ENCODE measurements around the gene C1QTNF8.

Gene C1QTNF8

DNA sequence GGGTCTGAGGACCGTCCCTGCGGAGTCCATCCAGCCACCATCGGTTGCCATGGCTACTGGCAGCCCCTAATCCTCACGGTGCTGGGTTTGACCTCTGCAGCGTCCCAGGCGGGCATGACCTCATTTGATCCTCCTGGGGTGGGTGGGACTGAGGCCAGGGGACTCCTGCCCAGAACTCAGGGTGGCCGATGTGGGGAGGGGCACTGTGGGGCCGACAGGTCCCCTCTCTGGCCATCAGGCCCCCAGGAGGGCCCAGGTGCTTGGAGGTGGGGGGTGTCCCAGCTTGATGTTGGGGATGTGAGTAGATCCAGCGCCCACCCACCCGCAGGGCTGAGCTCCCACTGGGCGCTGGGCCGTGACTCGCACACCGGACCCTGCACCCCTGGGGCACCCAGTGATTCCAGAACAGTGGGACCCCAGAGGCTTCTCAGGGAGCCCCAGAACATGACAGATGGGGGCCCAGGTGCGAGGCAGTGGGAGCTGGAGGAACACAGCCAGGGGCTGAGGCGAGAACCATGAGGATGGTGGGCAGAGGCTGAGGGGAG, 25.1 kb downstream of the C1QTNF8 start:
- TF ChIP-seq, protein P1, sequence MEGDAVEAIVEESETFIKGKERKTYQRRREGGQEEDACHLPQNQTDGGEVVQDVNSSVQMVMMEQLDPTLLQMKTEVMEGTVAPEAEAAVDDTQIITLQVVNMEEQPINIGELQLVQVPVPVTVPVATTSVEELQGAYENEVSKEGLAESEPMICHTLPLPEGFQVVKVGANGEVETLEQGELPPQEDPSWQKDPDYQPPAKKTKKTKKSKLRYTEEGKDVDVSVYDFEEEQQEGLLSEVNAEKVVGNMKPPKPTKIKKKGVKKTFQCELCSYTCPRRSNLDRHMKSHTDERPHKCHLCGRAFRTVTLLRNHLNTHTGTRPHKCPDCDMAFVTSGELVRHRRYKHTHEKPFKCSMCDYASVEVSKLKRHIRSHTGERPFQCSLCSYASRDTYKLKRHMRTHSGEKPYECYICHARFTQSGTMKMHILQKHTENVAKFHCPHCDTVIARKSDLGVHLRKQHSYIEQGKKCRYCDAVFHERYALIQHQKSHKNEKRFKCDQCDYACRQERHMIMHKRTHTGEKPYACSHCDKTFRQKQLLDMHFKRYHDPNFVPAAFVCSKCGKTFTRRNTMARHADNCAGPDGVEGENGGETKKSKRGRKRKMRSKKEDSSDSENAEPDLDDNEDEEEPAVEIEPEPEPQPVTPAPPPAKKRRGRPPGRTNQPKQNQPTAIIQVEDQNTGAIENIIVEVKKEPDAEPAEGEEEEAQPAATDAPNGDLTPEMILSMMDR (IDR thresholded peaks at IDR 0.05; ENCODE audit: insufficient read depth, missing control alignments) = no peak
- FAIRE-seq (no peak), DNase-seq (ENCODE audit: insufficient read length, low spot score) (no peak)

DNA sequence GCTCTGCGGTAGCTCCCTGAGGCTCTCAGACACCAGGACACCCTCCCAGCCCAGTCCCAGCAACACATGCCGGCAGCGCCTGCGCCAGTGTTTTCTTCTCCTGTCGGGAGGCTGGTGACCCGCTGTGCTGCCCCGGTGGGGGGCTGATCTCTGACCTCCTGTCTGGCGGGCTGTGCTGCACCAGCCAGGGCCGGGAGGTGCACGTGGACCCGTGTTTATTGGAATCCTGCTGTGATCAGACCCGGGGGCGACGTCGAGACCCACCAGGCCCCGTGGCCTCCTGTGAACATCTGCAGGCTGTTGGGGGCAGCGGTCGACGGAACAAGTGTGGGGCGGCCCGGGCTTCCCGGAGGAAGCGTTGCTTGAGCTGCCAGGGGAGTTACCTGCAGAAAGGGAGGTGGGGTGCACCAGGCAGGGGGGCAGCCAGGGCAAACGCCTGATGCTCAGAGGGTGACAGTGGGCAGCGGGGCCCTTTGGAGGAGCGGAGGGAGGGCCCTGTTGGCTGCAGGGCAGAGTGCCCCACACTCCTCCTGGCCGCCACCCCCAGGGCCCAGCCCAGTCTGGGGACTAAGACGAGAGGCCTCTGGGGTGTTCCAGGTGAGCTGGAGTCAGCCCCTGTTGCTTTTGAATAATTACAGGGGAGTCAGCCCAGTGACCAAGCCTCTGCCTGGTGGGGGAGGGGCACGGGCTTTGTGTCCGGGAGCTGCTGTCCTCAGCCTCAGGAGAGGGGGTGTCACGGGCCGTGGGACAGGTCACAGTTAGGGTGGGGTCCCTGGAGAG, 25.8 kb downstream of the C1QTNF8 start:
- FAIRE-seq = no peak
- DNase-seq (ENCODE audit: insufficient read length, low spot score) = no peak
- TF ChIP-seq, protein P1 (IDR thresholded peaks at IDR 0.05; ENCODE audit: insufficient read depth, missing control alignments) = no peak

DNA sequence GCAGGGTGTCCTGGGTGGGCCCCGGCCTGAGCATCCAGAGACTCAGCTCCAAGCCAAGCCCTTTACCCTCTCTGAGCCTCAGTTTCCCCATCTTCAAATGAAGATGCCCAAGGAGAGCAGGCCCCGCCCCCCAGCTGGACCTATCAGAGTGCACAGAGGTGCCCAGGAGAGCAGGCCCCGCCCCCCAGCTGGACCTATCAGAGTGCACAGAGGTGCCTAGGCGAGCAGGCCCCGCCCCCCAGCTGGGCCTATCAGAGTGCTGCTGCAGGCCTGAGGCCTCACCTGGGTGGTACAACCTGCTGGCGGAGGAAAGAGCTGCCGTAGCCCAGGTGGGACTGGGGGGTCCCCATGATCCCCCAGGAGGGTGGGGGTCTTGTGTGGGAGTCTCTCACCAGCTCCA, 26.9 kb downstream of the C1QTNF8 start:
- DNase-seq (ENCODE audit: insufficient read length, low spot score) (no peak), FAIRE-seq (no peak)

DNA sequence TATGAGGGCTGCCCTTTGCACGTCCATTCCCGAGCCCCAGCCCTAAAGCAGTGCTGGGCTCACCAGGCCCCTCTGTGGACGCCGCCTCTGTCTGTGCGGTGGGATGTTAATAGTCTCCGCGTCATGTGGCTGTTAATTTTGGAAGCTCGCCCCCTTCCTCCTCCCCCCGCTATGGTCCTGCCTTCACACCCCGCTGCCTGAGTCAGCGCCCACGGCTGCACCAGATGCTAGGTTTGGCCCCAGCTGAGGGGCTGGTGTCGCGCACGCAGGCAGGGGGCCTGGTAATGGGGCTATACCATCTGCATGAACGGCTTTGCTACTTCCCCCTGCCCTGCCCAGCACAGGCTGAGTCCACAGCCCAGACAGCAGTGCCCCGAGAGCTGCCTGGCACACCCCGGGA, 27.6 kb downstream of the C1QTNF8 start:
- DNase-seq (ENCODE audit: insufficient read length, low spot score) = no peak
- no peak for FAIRE-seq
- TF ChIP-seq, protein P1 (IDR thresholded peaks at IDR 0.05; ENCODE audit: insufficient read depth, missing control alignments) = no peak

More for the DNA sequence above, 26.9 kb downstream of the C1QTNF8 start:
- TF ChIP-seq, protein P1 (IDR thresholded peaks at IDR 0.05; ENCODE audit: insufficient read depth, missing control alignments) = no peak

DNA sequence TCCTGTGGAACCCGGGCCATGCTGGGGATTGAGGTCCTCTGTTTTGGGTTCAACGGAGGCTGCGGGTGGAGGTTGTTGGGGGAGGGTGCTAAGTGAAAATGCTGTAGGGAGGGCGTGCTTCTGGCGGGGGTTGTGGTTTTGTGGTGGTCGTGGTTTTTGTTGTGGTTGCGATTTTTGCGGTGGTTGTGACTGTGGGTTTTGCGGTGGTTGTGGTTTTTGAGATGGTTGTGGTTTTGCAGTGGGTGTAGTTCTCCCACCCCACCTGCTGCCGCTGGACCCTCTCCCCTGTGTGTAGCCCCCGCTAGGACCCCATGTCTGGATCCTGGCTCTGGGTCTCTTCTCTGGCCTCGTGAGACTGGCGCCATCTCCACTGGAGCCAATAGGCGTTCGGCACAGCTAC, 28.4 kb downstream of the C1QTNF8 start:
- FAIRE-seq (no peak), DNase-seq (ENCODE audit: insufficient read length, low spot score) (no peak)
- TF ChIP-seq, protein P1 (IDR thresholded peaks at IDR 0.05; ENCODE audit: insufficient read depth, missing control alignments) = no peak

DNA sequence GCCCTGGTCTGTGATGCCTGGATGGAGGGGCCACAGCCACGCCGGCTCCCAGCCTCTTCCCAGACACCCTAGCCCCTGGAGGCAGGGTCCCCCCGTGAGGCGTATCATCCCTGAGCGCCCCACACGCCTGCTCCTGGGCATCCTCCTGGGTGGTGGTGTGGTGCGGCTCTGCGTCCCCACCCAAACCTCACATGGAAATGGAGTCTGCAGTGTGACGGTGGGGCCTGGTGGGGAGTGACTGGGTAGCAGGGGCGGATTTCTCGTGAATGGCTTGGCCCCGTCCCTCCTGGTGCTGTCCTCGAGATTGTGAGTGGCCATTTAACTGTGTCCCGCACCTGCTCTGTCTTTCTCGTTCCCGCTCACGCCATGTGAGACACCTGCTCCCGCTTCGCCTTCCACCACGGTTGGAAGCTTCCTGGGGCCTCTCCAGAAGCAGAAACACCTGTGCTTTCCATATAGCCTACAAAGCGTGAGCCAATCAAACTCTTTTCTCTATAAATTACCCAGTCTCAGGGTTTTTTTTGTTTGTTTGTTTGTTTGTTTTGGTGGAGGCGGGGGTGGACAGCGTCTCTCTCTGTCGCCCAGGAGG, 29.4 kb downstream of the C1QTNF8 start:
- TF ChIP-seq, protein P1 (IDR thresholded peaks at IDR 0.05; ENCODE audit: insufficient read depth, missing control alignments) = no peak
- FAIRE-seq = no peak
- no peak for DNase-seq (ENCODE audit: insufficient read length, low spot score)

Data from D721Med (cell line).